EL (cell line): ENCODE measurements around the gene GTF2A2.

ENCODE experiments used
- DNase-seq: peaks from one replicate; pipeline ENCODE4 v3.0.0-alpha.2; 2016

Gene GTF2A2

GRCh38 chr15:59596640-59597039, 60.7 kb downstream of the GTF2A2 start:
- no peak for DNase-seq

GRCh38 chr15:59595434-59595915, 61.8 kb downstream of the GTF2A2 start:
- DNase-seq, result no peak

- DNase-seq, result no peak
Measured at GRCh38 chr15:59594991-59595390, 62.3 kb downstream of the GTF2A2 start.

GRCh38 chr15:59594493-59594942, 62.8 kb downstream of the GTF2A2 start:
- DNase-seq, result peak; percentile 63

- no peak for DNase-seq
Measured at GRCh38 chr15:59591356-59591755, 66.0 kb downstream of the GTF2A2 start.

GRCh38 chr15:59590027-59590426, 67.3 kb downstream of the GTF2A2 start:
- no peak for DNase-seq
